ENCODE measurements around the gene PCDH10.

DNA sequence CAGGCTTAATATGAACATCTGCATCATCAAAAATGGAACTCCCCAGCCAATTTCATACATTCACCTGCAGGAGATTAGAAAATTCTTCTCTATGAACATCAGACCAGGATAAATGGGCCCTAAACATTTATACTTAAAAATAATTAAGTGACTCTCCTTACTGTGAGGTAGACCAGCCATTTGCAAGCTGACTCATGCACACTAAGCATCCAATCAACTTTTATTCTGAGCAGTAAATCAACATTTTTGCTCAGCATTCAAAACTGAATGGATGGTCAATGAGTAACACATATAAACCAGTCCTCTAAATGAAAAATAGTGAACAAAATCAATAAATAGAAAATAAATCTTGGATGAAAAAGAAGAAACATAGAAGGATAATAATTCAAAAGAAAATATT is 19.9 kb upstream of the PCDH10 start:
- TF ChIP-seq, protein P1, sequence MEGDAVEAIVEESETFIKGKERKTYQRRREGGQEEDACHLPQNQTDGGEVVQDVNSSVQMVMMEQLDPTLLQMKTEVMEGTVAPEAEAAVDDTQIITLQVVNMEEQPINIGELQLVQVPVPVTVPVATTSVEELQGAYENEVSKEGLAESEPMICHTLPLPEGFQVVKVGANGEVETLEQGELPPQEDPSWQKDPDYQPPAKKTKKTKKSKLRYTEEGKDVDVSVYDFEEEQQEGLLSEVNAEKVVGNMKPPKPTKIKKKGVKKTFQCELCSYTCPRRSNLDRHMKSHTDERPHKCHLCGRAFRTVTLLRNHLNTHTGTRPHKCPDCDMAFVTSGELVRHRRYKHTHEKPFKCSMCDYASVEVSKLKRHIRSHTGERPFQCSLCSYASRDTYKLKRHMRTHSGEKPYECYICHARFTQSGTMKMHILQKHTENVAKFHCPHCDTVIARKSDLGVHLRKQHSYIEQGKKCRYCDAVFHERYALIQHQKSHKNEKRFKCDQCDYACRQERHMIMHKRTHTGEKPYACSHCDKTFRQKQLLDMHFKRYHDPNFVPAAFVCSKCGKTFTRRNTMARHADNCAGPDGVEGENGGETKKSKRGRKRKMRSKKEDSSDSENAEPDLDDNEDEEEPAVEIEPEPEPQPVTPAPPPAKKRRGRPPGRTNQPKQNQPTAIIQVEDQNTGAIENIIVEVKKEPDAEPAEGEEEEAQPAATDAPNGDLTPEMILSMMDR (IDR thresholded peaks at IDR 0.05; ENCODE audit: low read depth, low read length) = no peak
- TF ChIP-seq EZH2phosphoT487 (IDR thresholded peaks at IDR 0.05; ENCODE audit: low read depth) = no peak

All from OCI-LY3 (cell line).